Measurements from ENCODE around the gene OTOF.

DNA sequence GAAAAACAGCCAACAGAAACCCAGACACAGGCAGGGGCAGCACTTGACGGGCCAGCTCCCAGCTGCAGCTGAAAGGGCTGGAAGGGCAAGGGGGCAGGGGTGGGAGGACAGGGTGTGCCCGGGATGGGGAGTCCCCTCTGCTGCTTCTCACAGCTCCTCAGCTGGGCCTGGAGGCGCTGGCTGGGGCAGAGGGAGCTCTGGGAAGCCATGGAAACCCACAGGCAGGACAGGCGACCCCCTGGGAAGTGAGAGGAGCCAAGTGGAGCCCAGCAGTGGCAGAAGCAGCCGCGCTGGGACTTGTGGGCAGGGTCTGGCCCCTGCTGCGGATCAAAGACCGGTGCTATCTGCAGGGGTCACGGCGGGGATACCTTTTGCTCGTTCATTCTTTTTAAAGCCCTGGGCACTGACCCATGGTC is 20.7 kb downstream of the OTOF start:
- TF ChIP-seq EZH2 (IDR thresholded peaks at IDR 0.05; ENCODE audit: low read depth, unreplicated experiment) = no peak
- no peak for TF ChIP-seq CREB1 (CRISPR knock-in tag; IDR thresholded peaks at IDR 0.05; ENCODE audit: low read depth)
- TF ChIP-seq, protein P1, sequence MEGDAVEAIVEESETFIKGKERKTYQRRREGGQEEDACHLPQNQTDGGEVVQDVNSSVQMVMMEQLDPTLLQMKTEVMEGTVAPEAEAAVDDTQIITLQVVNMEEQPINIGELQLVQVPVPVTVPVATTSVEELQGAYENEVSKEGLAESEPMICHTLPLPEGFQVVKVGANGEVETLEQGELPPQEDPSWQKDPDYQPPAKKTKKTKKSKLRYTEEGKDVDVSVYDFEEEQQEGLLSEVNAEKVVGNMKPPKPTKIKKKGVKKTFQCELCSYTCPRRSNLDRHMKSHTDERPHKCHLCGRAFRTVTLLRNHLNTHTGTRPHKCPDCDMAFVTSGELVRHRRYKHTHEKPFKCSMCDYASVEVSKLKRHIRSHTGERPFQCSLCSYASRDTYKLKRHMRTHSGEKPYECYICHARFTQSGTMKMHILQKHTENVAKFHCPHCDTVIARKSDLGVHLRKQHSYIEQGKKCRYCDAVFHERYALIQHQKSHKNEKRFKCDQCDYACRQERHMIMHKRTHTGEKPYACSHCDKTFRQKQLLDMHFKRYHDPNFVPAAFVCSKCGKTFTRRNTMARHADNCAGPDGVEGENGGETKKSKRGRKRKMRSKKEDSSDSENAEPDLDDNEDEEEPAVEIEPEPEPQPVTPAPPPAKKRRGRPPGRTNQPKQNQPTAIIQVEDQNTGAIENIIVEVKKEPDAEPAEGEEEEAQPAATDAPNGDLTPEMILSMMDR (conservative IDR thresholded peaks at IDR 0.05; ENCODE audit: low read depth in 2 of 2) = no peak
- no peak for TF ChIP-seq REST (IDR thresholded peaks at IDR 0.05; ENCODE audit: unreplicated experiment)
- TF ChIP-seq, protein P2, sequence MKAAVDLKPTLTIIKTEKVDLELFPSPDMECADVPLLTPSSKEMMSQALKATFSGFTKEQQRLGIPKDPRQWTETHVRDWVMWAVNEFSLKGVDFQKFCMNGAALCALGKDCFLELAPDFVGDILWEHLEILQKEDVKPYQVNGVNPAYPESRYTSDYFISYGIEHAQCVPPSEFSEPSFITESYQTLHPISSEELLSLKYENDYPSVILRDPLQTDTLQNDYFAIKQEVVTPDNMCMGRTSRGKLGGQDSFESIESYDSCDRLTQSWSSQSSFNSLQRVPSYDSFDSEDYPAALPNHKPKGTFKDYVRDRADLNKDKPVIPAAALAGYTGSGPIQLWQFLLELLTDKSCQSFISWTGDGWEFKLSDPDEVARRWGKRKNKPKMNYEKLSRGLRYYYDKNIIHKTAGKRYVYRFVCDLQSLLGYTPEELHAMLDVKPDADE (IDR thresholded peaks at IDR 0.05) = no peak
- TF ChIP-seq EZH2phosphoT487 (IDR thresholded peaks at IDR 0.05; ENCODE audit: unreplicated experiment) = no peak
- no peak for TF ChIP-seq POLR2AphosphoS5 (IDR thresholded peaks at IDR 0.05; ENCODE audit: low read depth)

Measured in GM23338 (cell line).